Muscle layer of duodenum (tissue), 2 donors: Measurements from ENCODE around the gene C16orf86.

Experiments
- H3K27ac ChIP-seq: one replicate; pipeline ENCODE4 v1.7.0; 2013; ENCODE audit warnings: mild to moderate bottlenecking, low read length
- H3K27me3 ChIP-seq: one replicate; pipeline ENCODE4 v1.7.0; 2013; ENCODE audit warnings: low read depth, mild to moderate bottlenecking, control low read depth, low read length
- H3K36me3 ChIP-seq, 2 donors: one replicate each; pipeline ENCODE4 v1.7.0; 2013; ENCODE audit warnings: low read length in 2 of 2, control low read depth in 1 of 2, mild to moderate bottlenecking in 1 of 2; ENCODE audit not compliant: insufficient read depth in 2 of 2, control insufficient read depth in 1 of 2
- H3K4me1 ChIP-seq, 2 donors: one replicate each; pipeline ENCODE4 v1.7.0; 2013; ENCODE audit warnings: low read length in 2 of 2, mild to moderate bottlenecking in 2 of 2, control low read depth in 1 of 2, moderate library complexity in 1 of 2; ENCODE audit not compliant: insufficient read depth in 2 of 2, control insufficient read depth in 1 of 2
- H3K4me3 ChIP-seq, 2 donors: one replicate each; pipeline ENCODE4 v1.7.0; 2013; ENCODE audit warnings: low read length in 2 of 2, low read depth in 1 of 2, mild to moderate bottlenecking in 1 of 2
- H3K9me3 ChIP-seq, 2 donors: one replicate each; pipeline ENCODE4 v1.7.0; 2013; ENCODE audit warnings: low read length in 2 of 2, control low read depth in 1 of 2, mild to moderate bottlenecking in 1 of 2; ENCODE audit not compliant: control insufficient read depth in 1 of 2
- donor health status: healthy.

C16orf86 gene

DNA sequence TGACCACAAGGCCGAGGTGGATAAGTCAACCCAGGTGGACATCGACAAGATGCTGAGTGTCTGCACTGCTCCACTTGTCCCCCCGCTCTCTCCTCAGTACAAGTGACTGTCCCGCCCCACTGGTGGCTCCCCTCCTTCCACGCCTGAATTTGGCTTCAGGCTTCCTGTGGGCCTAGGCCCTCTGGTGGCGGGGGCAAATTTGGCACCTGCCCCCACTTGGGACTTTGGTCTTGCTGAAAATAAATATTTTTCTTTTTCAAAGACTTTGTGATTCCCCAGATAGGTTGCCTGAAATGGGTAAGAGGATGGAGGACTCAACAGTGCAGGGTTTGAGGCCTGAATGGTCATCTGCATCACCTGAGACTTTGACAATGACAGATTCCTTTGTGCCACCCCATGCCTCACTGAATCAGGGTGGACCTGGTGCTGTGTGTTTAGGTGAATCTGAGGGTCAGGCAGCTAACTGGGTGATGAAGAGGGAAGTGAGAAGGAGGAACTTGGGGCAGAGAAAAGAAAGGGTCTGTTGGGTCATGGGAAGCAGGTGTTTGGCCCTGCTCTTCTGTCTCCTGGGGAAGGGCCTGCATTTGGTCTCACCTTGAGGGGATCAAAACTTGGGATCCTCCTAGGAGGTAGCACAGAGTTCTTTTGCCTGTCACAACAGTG, 2.0 kb downstream of the C16orf86 start:
- Histone ChIP-seq H3K4me1 (peaks cover 14 to 36% of the 10 kb centered on the region in 2 donors), H3K27me3 (no peaks in the 10 kb centered on the region), H3K36me3 (peaks cover 0 to 6% of the 10 kb centered on the region in 2 donors), H3K27ac (no peak overlapping the region), H3K4me3 (no peak overlapping the region), H3K9me3 (no peaks in the 10 kb centered on the region)

- H3K9me3 ChIP-seq: no peaks in the 10 kb centered on the region
- no peaks in the 10 kb centered on the region for H3K27me3 ChIP-seq
- H3K4me1 ChIP-seq: peaks cover 18 to 36% of the 10 kb centered on the region in 2 donors
- no peak overlapping the region for H3K4me3 ChIP-seq
- no peak overlapping the region for H3K27ac ChIP-seq
- H3K36me3 ChIP-seq: peaks cover 0 to 4% of the 10 kb centered on the region in 2 donors
Observed at GRCh38 chr16:67669499-67670101, 3.0 kb downstream of the C16orf86 start.

GRCh38 chr16:67672306-67672705, 5.7 kb downstream of the C16orf86 start:
- Histone ChIP-seq H3K27me3 (no peaks in the 10 kb centered on the region), H3K36me3 (no peaks in the 10 kb centered on the region), H3K4me3 (no peak overlapping the region), H3K9me3 (no peaks in the 10 kb centered on the region), H3K4me1 (peaks cover 16 to 22% of the 10 kb centered on the region in 2 donors), H3K27ac (no peak overlapping the region)

DNA sequence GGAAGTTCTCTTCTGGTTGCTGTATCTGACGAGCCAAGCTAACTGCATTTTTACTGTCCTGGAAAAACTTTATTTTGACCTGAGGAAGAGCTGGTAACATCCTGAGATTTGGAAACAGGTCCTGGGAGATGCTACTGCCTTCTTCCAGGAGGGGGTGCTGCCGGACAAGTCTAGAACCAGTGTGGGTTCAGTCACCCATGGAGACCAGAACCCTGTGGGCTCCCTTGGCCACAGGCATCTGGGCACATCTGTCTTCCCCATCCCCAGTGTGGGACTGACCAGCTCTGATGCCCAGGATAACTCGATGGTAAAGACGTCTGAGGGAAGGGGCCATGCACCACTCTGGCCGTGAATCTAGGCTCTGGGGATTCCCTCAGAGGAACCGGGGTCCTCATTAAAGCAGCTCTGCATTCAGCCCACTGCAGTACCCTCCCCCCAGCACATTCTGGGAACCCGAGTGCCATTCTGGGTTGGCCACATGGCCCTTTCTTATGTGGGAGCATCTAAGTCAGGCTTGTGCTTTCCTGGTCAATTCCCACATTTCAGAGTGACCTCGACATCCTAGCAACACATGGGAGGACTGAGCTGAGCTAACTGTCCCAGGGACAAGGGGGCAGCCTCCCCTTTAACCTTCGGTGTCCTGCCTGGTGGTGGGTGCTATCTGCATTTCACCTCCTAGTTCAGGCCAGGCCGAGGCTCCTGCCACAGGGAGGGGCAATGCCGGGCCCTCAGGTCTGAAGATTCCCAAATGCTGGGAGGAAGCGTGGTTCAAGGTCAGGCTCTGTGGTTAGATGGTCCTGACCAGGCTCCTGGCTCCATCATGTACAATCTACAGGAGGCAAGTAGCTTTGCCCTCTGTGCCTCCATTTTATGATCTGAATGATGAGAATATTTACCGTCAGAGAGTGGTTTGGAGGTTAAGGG, 6.4 kb downstream of the C16orf86 start:
- Histone ChIP-seq H3K4me3 (no peak overlapping the region), H3K27ac (peak overlapping the region; percentile 75), H3K36me3 (no peaks in the 10 kb centered on the region), H3K27me3 (no peaks in the 10 kb centered on the region), H3K4me1 (peaks cover 9 to 15% of the 10 kb centered on the region in 2 donors), H3K9me3 (no peaks in the 10 kb centered on the region)

DNA sequence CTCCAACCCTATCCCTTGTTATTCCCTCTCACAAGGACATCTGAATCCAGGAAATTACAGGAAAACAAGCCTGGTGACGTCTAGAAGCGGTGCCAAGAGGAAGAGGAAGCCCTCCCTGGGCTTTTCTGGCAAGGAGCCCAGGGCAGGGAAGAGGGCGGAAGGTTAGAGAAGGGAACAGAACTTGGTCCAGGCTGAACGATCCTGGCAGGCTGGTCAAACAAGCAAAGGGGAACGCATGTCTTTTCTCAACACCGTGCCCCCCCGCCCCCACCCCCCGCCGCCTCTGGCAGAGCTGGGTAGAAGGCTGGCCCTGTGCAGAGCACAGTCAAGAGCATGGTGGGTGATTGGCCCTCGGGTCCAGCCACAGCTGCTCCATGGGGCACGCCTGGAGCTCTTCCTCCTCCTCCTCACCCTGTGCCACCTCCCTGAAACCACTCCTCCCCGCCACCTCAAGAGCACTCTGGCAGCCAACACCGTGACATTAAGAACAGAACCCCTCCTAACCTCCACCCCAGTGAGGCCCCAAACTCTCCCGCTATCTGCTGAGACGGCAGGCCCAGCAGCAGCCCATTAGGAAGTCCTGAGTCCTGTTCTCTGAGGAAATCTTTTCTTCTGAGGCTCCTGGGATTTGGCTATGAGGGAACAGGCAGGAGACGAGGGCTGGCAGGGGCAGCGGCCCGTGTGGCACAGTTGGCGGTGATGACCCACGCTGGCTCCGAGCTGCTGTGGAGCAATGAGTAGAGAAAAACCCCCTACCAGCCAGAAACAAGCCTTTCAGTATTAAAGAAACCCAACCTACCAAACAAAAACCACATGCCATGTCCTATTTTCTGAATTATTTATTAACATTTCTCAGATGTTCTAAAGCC, 7.3 kb downstream of the C16orf86 start:
- H3K36me3 ChIP-seq: no peaks in the 10 kb centered on the region
- H3K9me3 ChIP-seq: no peaks in the 10 kb centered on the region
- H3K27me3 ChIP-seq: no peaks in the 10 kb centered on the region
- H3K27ac ChIP-seq: peak overlapping the region; percentile 75
- no peak overlapping the region for H3K4me3 ChIP-seq
- H3K4me1 ChIP-seq: peaks cover 9 to 16% of the 10 kb centered on the region in 2 donors

DNA sequence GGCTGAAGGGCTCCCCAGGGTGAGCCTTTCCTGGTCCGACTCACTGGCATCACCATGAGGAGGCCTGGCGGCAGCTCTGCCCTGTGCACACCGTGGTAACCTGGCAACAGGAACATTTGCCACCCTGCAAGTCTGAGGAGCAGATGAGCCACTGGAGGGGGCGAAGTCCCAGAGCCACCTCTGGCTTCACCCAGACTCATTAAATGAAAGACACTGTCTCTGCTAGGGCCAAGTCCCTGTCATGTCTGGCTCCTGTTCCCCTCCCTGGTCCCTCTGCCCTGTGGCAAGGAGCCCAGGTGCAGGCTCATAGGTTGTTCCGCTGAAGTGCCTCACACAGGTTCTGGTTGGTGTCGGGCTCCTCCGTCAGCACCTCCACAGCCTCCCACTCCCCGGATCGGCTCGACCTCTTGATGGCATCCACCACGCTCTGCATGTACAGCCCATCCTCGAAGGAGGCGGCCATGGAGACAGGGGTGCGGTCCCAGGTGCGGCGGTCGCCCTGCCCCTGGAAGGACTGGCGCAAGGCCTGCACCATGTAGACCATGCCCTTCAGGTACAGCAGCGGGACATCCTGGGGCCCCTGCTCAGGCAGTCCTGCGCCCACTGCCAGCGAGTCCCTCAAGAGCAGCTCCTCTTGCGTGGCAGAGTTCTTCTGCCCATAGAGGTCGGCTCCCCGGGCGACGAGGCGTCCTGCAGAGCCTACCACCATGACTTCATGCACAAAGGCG, 8.4 kb downstream of the C16orf86 start:
- Histone ChIP-seq H3K27me3 (no peaks in the 10 kb centered on the region), H3K27ac (no peak overlapping the region), H3K4me1 (peaks cover 9 to 16% of the 10 kb centered on the region in 2 donors), H3K4me3 (no peak overlapping the region), H3K36me3 (no peaks in the 10 kb centered on the region), H3K9me3 (no peaks in the 10 kb centered on the region)

GRCh38 chr16:67675579-67675935, 8.9 kb downstream of the C16orf86 start:
- Histone ChIP-seq H3K4me3 (no peak overlapping the region), H3K27me3 (no peaks in the 10 kb centered on the region), H3K4me1 (peaks cover 9 to 16% of the 10 kb centered on the region in 2 donors), H3K36me3 (no peaks in the 10 kb centered on the region), H3K27ac (no peak overlapping the region), H3K9me3 (no peaks in the 10 kb centered on the region)

DNA sequence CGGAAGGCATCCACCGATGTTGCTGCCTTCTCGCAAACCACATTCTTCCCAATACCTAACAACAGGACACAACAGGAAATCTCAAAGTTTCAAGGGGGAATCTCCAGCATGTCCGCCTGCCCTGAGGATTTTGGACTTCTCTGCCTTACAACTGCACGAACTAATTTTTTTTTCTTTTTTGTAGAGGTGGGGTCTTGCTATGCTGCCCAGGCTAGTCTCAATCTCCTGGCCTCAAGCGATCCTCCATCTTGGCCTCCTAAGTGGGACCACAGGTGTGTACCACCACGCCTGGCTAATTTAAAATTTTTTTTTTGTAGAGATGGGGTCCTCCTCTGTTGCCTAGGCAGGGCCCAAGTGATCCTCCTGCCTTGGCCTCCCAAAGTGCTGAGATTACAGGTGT, 9.4 kb downstream of the C16orf86 start:
- Histone ChIP-seq H3K4me3 (no peak overlapping the region), H3K27me3 (no peaks in the 10 kb centered on the region), H3K9me3 (no peaks in the 10 kb centered on the region), H3K27ac (no peak overlapping the region), H3K4me1 (peaks cover 9 to 16% of the 10 kb centered on the region in 2 donors), H3K36me3 (no peaks in the 10 kb centered on the region)

DNA sequence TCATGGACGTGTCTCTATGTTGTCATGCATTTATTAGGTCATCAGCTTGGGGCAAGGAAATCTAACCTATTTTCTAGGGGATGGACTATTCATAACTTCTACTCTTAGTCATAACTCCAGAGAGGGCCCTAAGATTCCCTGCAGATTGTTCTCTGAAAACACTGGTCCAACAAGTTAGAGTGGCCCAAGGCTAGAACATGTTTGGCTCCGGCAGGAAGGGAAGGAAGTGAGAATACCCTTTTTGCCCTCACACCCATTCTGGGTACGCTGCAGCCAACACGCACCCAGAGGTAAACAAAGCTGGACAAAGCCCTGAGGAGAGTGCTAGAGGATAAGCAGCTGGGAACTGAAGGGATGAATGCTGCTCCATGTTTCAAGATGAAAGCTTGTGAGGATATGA, 9.9 kb downstream of the C16orf86 start:
- no peaks in the 10 kb centered on the region for H3K9me3 ChIP-seq
- H3K27ac ChIP-seq: no peak overlapping the region
- H3K4me1 ChIP-seq: peaks cover 9 to 16% of the 10 kb centered on the region in 2 donors
- H3K36me3 ChIP-seq: no peaks in the 10 kb centered on the region
- no peak overlapping the region for H3K4me3 ChIP-seq
- no peaks in the 10 kb centered on the region for H3K27me3 ChIP-seq

DNA sequence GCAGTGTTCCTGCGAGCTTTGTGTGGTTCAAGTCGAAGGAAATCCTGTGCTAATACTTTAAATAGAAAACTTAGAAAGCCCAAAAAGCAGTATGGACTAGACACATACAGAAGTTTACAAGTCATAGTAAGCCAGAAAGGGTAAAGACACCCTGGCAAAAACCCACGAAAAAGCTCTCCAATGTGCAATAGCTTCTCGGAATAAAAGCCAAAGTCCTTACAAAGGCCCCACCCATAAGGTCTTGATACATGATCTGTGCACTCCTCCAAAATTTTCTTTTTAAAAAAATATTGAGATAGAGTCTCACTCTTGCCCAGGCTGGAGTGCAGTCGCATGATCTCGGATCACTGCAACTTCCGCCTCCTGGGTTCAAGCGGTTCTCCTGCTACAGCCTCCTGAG, 10.3 kb downstream of the C16orf86 start:
- Histone ChIP-seq H3K4me1 (peaks cover 9 to 16% of the 10 kb centered on the region in 2 donors), H3K4me3 (no peak overlapping the region), H3K9me3 (no peaks in the 10 kb centered on the region), H3K27me3 (no peaks in the 10 kb centered on the region), H3K36me3 (no peaks in the 10 kb centered on the region), H3K27ac (no peak overlapping the region)
